ENCODE measurements around the gene RAC2. TPM values are rescaled to one million over a fixed set of nuclear protein-coding genes. Genes with fewer than 3 reads are reported as not detected.

RAC2 gene
- total RNA-seq, 1 donor from 2014 or later: 6.3 TPM

DNA sequence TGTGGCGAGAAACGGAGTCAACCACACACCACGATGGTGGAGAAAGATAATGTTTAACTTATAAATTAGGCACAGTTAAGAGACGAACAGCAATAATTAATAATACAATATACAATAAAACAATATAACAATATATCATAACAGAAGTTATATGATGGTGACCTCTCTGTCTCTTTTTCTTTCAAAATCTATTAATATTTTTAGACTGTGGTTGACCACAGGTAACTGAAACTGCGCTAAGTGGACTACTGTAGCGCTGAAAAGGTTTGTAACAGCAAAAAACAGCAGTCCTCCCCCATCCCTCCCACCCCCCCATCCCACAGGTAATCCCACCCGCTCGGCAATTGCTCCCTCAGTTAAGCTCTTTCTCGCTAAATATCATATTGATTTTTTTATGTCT is 28.2 kb downstream of the RAC2 start:
- H3K36me3 ChIP-seq (ENCODE audit: control insufficient read depth, insufficient read depth, low read length): no peaks in the 10 kb centered on the region
- FAIRE-seq (no peak), DNase-seq (ENCODE audit: low read depth) (no peak)
- H3K27me3 ChIP-seq (ENCODE audit: control insufficient read depth, insufficient read depth, low read length): no peaks in the 10 kb centered on the region
- no peak overlapping the region for H3K4me3 ChIP-seq (ENCODE audit: low read depth, low read length)
- no peak for TF ChIP-seq CTCF (IDR thresholded peaks at IDR 0.05; ENCODE audit: insufficient read depth, low read length, severe bottlenecking)

DNA sequence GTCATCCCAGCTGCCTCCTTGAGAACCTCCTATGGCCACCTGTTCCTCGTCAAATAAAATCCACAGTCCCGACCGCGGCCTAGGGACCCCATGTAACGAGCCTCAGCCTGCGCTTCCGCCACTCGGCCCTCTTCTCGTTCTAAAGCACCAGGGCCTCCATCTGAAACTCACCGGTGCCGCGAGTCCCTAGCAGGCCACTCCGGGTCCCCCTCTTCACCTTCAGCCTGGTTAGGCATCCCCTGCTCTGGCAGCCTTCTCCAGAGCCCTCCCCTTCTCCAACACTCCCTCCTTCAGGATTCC is 29.4 kb downstream of the RAC2 start:
- no peak for TF ChIP-seq CTCF (IDR thresholded peaks at IDR 0.05; ENCODE audit: insufficient read depth, low read length, severe bottlenecking)
- FAIRE-seq: no peak
- Histone ChIP-seq H3K27me3 (ENCODE audit: control insufficient read depth, insufficient read depth, low read length) (no peaks in the 10 kb centered on the region), H3K4me3 (ENCODE audit: low read depth, low read length) (no peak overlapping the region), H3K36me3 (ENCODE audit: control insufficient read depth, insufficient read depth, low read length) (no peaks in the 10 kb centered on the region)
- DNase-seq (ENCODE audit: low read depth): no peak

DNA sequence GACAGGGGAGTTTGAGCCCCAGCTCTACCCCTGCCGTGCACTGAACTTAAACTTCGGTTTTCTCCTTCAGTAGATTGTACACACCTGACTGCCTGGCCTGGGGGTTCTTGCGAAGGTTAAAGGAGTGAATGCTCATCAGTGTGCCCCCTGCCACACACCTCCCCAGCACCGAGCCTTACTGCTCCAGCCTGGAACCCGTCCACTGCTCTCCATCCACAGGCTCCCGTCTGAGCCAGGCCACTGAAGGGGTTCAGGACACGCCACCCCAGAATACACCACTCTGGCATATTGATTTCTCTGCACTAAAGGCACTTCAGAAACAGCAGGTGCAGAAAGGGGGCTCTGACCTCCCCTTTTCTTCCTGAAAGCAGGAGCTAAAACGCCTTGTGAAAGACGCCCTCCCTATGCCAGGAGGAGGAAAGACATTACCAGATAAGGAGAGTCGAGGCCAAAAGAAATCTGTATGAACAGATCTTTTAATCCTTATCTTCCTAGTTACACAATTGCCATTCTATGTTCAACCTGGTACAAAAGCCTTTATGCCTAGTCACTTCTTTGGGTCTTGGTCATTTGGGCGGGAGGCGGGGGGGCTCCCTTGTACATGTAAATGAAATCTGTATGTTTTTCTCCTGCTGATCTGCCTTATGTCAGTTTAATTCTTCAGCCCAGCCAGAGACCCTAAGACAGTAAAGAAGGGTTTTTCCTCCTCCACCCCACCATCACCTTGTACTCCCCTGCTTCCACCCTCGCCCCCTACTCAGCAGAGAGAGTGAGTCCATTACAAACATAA is 29.9 kb downstream of the RAC2 start:
- no peak for TF ChIP-seq CTCF (IDR thresholded peaks at IDR 0.05; ENCODE audit: insufficient read depth, low read length, severe bottlenecking)
- Histone ChIP-seq H3K27me3 (ENCODE audit: control insufficient read depth, insufficient read depth, low read length) (no peaks in the 10 kb centered on the region), H3K36me3 (ENCODE audit: control insufficient read depth, insufficient read depth, low read length) (no peaks in the 10 kb centered on the region), H3K4me3 (ENCODE audit: low read depth, low read length) (no peak overlapping the region)
- DNase-seq (ENCODE audit: low read depth) (no peak), FAIRE-seq (no peak)

GRCh38 chr22:37213218-37213855 is 30.7 kb downstream of the RAC2 start:
- DNase-seq (ENCODE audit: low read depth) (no peak), FAIRE-seq (peak; percentile 13)
- Histone ChIP-seq H3K27me3 (ENCODE audit: control insufficient read depth, insufficient read depth, low read length) (no peaks in the 10 kb centered on the region), H3K36me3 (ENCODE audit: control insufficient read depth, insufficient read depth, low read length) (no peaks in the 10 kb centered on the region), H3K4me3 (ENCODE audit: low read depth, low read length) (no peak overlapping the region)
- TF ChIP-seq CTCF (IDR thresholded peaks at IDR 0.05; ENCODE audit: insufficient read depth, low read length, severe bottlenecking): no peak

- TF ChIP-seq CTCF (IDR thresholded peaks at IDR 0.05; ENCODE audit: insufficient read depth, low read length, severe bottlenecking): no peak
- no peak for DNase-seq (ENCODE audit: low read depth)
- FAIRE-seq: no peak
- Histone ChIP-seq H3K27me3 (ENCODE audit: control insufficient read depth, insufficient read depth, low read length) (no peaks in the 10 kb centered on the region), H3K4me3 (ENCODE audit: low read depth, low read length) (no peak within 1 kb of the TSS), H3K36me3 (ENCODE audit: control insufficient read depth, insufficient read depth, low read length) (no peaks in the 10 kb centered on the region)
Observed at GRCh38 chr22:37212174-37212906, 31.7 kb downstream of the RAC2 start, which contains the start of gene SSTR3. Gene SSTR3, minus strand, starts transcription at chr22:37212477. Its CDS starts 4,674 bp downstream, at chr22:37207803.
